ENCODE results near the gene CLNK. TPM values are rescaled to one million over a fixed set of nuclear protein-coding genes. Genes with fewer than 3 reads are reported as not detected.
A peak's percentile ranks its signal among the peaks of the same experiment; 100 is the strongest.

CLNK gene
- total and polyA plus RNA-seq, 2 experiments from 2014 or later: not detected

DNA sequence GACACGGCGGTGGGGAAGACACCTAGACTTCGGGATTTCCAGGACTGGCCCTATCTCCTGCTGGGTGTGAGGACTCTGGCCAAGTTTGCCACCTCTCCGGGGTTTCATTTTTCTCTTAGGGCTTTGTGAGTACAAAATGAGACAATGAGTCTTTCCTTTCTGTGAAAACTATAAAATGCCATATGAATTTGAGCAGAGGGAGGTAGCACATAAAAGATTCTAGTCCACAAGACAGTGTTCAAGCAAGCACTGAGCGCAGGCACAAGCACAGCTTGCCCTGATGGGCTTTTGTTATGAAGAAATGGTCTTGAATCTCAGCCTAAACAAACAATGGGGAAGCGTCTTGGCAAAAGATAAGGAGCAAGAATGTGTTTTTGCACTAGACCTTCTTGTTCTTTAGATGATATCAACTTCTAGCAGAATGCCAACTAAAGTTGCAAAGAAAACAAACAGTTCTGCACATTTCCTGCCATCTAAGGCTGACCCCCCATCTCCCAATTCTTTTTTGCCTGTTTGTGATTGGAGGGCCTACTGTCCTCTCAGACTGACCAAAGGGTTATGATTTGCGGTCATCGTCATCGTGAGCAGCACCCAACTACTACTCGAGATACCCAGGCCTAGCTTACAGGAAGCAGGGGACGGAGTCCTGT lies 154.3 kb downstream of the CLNK start:
- no peak overlapping the region for H3K9ac ChIP-seq
- no peak overlapping the region for H2AFZ ChIP-seq
- H3K4me2 ChIP-seq (ENCODE audit: unreplicated experiment): no peak overlapping the region
- H3K9me2 ChIP-seq (ENCODE audit: insufficient read depth): no peaks in the 10 kb centered on the region
- no peak for DNase-seq
- WGBS, 2 experiments (ENCODE audit: low coverage in 1 of 2, low lambda C conversion rate in 2 of 2, missing lambda C conversion rate in 2 of 2): 34 to 42% methylated on average over 11 of the region's 11 CpGs
- H3K27me3 ChIP-seq (replicated peaks; ENCODE audit: insufficient read depth): no peaks in the 10 kb centered on the region; the same call in 1 of the 2 replicates
- H3K36me3 ChIP-seq (ENCODE audit: low read depth): no peaks in the 10 kb centered on the region
- H3K79me2 ChIP-seq (ENCODE audit: insufficient read depth): no peaks in the 10 kb centered on the region
- H3K9me3 ChIP-seq (ENCODE audit: low read depth): no peaks in the 10 kb centered on the region
- H3K27ac ChIP-seq: no peak overlapping the region
- TF ChIP-seq EZH2phosphoT487 (IDR thresholded peaks at IDR 0.05; ENCODE audit: insufficient read depth, low read depth) (no peak), EZH2 (IDR thresholded peaks at IDR 0.05; ENCODE audit: insufficient read depth, poor library complexity, severe bottlenecking) (no peak)
- in situ Hi-C loops (cut with MboI): loop anchor here (10.0 to 25.0 kb wide), 2 partner anchors 118 to 365 kb away; no protein-coding TSS in a partner anchor
- H3K4me1 ChIP-seq (ENCODE audit: insufficient read depth): no peaks in the 10 kb centered on the region
- no peaks in the 10 kb centered on the region for H3F3A ChIP-seq (ENCODE audit: insufficient read depth)
- H4K20me1 ChIP-seq (ENCODE audit: insufficient read depth): no peaks in the 10 kb centered on the region
- no peak overlapping the region for H3K4me3 ChIP-seq

DNA sequence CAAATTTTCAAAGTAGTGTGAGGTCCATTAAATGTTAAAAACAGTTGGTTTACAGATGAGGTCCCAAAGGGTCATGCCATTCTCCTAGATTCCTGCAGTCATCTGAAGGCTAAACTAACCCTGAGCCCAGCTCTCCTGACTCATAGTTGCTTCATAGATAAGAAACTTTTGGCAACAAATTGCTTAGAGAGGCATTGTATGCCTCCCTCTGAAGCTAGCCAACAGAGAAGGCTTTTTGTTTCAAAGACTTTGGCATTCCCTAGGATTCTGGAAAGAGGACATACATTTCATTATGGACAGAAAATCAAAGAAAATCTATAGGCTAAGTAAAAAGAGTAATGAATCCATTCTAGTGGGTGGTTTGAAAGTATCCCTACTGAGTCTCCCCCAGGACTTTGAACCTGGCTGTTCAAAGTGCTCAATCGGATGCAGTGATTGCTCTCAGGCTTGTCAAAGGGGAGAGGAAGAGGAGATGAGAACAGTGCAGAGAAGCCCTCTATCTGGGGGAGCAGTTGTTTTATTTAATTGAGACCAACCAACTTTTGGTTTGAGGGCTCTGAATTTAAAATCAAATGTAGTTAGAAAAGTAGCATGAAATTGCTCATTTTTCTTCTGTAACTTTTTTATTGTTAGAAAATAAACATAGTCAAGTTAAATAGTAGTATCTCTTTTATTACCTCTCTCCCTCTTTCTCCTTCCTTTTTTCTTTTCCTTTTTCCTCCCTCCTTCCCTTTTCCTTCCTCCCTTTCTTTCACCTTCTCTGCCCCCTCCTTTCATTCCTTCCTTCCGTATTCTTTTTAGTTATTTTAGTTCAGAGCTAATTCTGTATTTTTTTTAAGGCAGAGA lies 155.1 kb downstream of the CLNK start:
- H3K36me3 ChIP-seq (ENCODE audit: low read depth): no peaks in the 10 kb centered on the region
- H4K20me1 ChIP-seq (ENCODE audit: insufficient read depth): no peaks in the 10 kb centered on the region
- H3K27me3 ChIP-seq (replicated peaks; ENCODE audit: insufficient read depth): no peaks in the 10 kb centered on the region; the same call in 1 of the 2 replicates
- H3K9me3 ChIP-seq (ENCODE audit: low read depth): no peaks in the 10 kb centered on the region
- H3K9ac ChIP-seq: no peak overlapping the region
- H3K79me2 ChIP-seq (ENCODE audit: insufficient read depth): no peaks in the 10 kb centered on the region
- H3K27ac ChIP-seq: no peak overlapping the region
- WGBS, 2 experiments (ENCODE audit: low coverage in 1 of 2, low lambda C conversion rate in 2 of 2, missing lambda C conversion rate in 2 of 2): 52 to 63% methylated on average over 2 of the region's 2 CpGs
- H2AFZ ChIP-seq: no peak overlapping the region
- H3K4me3 ChIP-seq: no peak overlapping the region
- H3K9me2 ChIP-seq (ENCODE audit: insufficient read depth): no peaks in the 10 kb centered on the region
- no peaks in the 10 kb centered on the region for H3F3A ChIP-seq (ENCODE audit: insufficient read depth)
- H3K4me2 ChIP-seq (ENCODE audit: unreplicated experiment): no peak overlapping the region
- no peak for TF ChIP-seq EZH2phosphoT487 (IDR thresholded peaks at IDR 0.05; ENCODE audit: insufficient read depth, low read depth)
- no peak for TF ChIP-seq EZH2 (IDR thresholded peaks at IDR 0.05; ENCODE audit: insufficient read depth, poor library complexity, severe bottlenecking)
- in situ Hi-C loops (cut with MboI): loop anchor here (10.0 to 25.0 kb wide), 2 partner anchors 117 to 365 kb away; no protein-coding TSS in a partner anchor
- DNase-seq: peak; percentile 37
- H3K4me1 ChIP-seq (ENCODE audit: insufficient read depth): no peaks in the 10 kb centered on the region

DNA sequence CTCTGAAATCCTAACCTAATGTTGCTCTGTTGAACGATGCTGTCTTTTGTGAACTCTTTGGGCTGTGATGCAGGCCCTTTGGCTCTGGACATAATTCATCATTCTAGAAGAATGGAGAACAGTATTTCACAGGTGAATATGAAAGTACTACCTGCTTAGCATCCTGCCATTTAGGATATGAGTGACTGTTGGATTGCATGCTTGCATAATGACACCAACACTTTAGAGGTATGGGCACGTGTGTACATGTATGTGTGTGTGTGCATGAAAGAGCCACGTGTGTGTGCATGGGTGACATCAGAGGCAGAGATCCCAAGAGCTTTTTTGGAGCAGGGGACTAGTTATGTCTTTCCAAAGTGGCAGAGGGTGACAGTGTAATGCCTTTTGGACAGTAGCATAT lies 157.1 kb downstream of the CLNK start:
- in situ Hi-C loops (cut with MboI): loop anchor here (25.0 kb wide), 1 partner anchor 115 kb away; no protein-coding TSS in a partner anchor
- Histone ChIP-seq H3K4me3 (no peak overlapping the region), H3K4me2 (ENCODE audit: unreplicated experiment) (no peak overlapping the region), H3K9ac (no peak overlapping the region), H3F3A (ENCODE audit: insufficient read depth) (no peaks in the 10 kb centered on the region), H3K36me3 (ENCODE audit: low read depth) (no peaks in the 10 kb centered on the region), H4K20me1 (ENCODE audit: insufficient read depth) (no peaks in the 10 kb centered on the region), H2AFZ (no peak overlapping the region), H3K79me2 (ENCODE audit: insufficient read depth) (no peaks in the 10 kb centered on the region), H3K27ac (no peak overlapping the region), H3K9me3 (ENCODE audit: low read depth) (no peaks in the 10 kb centered on the region), H3K9me2 (ENCODE audit: insufficient read depth) (no peaks in the 10 kb centered on the region), H3K27me3 (replicated peaks; ENCODE audit: insufficient read depth) (no peaks in the 10 kb centered on the region; the same call in 1 of the 2 replicates), H3K4me1 (ENCODE audit: insufficient read depth) (no peaks in the 10 kb centered on the region)
- no peak for DNase-seq
- TF ChIP-seq EZH2 (IDR thresholded peaks at IDR 0.05; ENCODE audit: insufficient read depth, poor library complexity, severe bottlenecking) (no peak), EZH2phosphoT487 (IDR thresholded peaks at IDR 0.05; ENCODE audit: insufficient read depth, low read depth) (no peak)
- 36 to 40% methylated on average over 3 of the region's 3 CpGs for WGBS, 2 experiments (ENCODE audit: low coverage in 1 of 2, low lambda C conversion rate in 2 of 2, missing lambda C conversion rate in 2 of 2)

DNA sequence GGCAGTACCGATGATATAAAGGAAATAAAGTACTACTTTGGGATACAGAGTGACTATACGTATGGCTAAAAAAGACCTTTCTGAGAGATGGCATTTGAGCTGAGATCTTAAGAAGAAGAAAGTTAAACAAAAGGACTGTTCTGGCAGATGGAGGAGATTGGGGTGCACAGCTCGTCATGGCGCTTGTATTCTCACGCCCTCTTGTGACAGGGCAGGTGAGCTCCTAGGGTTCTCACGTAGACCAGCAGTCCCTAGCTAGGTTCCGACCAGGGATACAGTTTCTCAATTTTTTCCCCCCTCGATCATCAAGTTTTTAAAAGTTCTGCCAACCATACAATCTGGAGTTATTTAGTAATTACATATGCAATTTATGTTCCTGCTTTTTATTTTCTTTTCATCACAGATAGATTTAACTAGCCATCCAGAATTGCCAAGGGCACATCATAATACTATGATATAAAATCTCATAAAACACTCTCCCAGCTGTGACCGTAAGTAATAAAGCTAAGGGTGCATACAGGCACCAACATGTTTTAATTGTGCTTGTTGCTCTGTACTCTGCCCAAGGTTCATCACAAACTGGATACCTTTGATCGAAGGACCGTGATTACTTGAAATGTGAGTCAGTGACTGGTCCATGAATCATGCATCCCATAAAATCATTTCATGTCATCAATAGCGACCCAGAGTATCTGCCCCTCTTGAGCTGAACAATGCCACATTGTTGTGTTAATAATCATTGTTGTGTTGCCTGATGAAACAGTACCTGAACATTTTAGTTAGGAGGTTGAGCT lies 157.9 kb downstream of the CLNK start:
- Histone ChIP-seq H2AFZ (no peak overlapping the region), H3K9ac (no peak overlapping the region), H3K36me3 (ENCODE audit: low read depth) (no peaks in the 10 kb centered on the region), H3K4me3 (no peak overlapping the region), H3K9me3 (ENCODE audit: low read depth) (no peaks in the 10 kb centered on the region), H3K27ac (no peak overlapping the region), H3K4me2 (ENCODE audit: unreplicated experiment) (no peak overlapping the region), H3K27me3 (replicated peaks; ENCODE audit: insufficient read depth) (no peaks in the 10 kb centered on the region; the same call in 1 of the 2 replicates), H3K79me2 (ENCODE audit: insufficient read depth) (no peaks in the 10 kb centered on the region), H3F3A (ENCODE audit: insufficient read depth) (no peaks in the 10 kb centered on the region), H3K9me2 (ENCODE audit: insufficient read depth) (no peaks in the 10 kb centered on the region), H4K20me1 (ENCODE audit: insufficient read depth) (no peaks in the 10 kb centered on the region), H3K4me1 (ENCODE audit: insufficient read depth) (no peaks in the 10 kb centered on the region)
- 61 to 62% methylated on average over 12 of the region's 12 CpGs for WGBS, 2 experiments (ENCODE audit: low coverage in 1 of 2, low lambda C conversion rate in 2 of 2, missing lambda C conversion rate in 2 of 2)
- in situ Hi-C loops (cut with MboI): loop anchor here (25.0 kb wide), 1 partner anchor 114 kb away; no protein-coding TSS in a partner anchor
- DNase-seq: no peak
- TF ChIP-seq EZH2 (IDR thresholded peaks at IDR 0.05; ENCODE audit: insufficient read depth, poor library complexity, severe bottlenecking) (no peak), EZH2phosphoT487 (IDR thresholded peaks at IDR 0.05; ENCODE audit: insufficient read depth, low read depth) (no peak)

Data from GM23248 (cell line).